Measurements from ENCODE around the gene HID1. TPM values are rescaled to one million over a fixed set of nuclear protein-coding genes. Genes with fewer than 3 reads are reported as not detected.

HID1 gene
- total and polyA plus RNA-seq, 9 of the 15 experiments (the other 6 are each of a cell fraction or from before 2014, with no cell fraction given), result 0.14 to 2.1 (median 0.54) TPM; not detected in 2

DNA sequence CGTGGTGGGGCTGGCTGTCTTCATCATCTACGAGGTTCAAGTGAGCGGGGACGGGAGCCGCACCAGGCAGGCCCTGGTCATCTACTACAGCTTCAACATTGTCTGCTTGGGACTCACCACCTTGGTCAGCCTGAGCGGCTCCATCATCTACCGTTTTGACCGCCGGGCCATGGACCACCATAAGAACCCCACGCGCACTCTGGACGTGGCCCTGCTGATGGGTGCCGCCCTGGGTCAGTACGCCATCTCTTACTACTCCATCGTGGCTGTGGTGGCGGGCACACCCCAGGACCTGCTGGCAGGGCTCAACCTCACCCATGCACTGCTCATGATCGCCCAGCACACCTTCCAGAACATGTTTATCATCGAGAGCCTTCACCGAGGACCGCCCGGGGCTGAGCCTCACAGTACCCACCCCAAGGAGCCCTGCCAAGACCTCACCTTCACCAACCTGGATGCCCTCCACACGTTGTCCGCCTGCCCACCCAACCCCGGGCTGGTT, 42.0 kb downstream of the HID1 start (continued):
- TF ChIP-seq, protein P1, sequence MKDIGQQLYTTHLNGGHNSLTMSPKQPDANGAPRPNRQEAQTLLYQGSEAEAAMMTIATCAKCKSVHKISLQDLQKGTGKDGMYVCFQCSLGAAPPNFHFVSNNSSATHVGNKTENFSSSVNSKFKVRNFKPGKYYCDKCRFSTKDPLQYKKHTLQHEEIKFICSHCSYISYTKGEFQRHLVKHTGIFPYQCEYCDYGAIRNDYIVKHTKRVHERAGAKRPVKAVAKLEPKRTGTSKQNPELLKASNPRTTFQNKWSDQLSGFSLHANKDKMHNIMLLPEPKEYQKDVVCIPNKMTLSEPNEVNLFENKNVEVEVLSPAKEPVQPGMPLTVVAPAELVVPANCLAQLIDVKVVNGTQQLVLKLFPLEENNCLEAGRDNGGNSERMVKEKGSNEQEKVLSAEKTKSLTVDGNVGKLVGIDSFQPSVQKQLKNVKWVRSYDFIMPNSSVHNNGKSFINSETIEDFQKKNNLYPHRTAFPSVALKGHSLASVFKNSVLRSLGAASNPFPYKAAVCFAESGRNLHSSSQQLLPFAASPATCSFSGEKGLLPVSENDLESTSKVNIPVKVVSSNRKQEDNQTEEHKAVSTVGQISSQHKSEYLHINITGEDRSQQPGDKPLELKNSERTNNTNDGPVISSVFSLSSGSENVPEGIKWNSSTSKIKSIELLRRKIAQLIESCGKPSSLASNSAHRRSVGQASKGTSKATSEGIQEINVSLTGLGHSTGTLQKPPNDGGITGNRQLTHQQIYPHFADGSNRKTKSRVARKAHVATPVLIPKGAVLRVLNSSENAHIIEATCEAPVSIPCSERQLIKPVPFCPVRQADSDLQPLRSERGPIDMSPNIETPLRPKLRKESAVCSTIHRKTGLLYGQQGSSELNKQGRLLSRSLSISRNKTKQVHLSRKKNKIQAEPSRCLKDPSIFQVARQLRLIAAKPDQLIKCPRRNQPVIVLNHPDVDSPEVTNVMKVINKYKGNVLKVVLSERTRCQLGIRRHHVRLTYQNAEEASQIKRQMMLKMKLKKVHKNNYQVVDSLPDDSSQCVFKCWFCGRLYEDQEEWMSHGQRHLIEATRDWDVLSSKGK (CRISPR knock-in tag; IDR thresholded peaks at IDR 0.05), result no peak
- TF ChIP-seq, protein P2, sequence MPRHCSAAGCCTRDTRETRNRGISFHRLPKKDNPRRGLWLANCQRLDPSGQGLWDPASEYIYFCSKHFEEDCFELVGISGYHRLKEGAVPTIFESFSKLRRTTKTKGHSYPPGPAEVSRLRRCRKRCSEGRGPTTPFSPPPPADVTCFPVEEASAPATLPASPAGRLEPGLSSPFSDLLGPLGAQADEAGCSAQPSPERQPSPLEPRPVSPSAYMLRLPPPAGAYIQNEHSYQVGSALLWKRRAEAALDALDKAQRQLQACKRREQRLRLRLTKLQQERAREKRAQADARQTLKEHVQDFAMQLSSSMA (CRISPR knock-in tag; IDR thresholded peaks at IDR 0.05), result no peak
- no peak for TF ChIP-seq POU5F1 (IDR thresholded peaks at IDR 0.05; ENCODE audit: borderline replicate concordance, low read depth, low read length, partially characterized antibody)
- no peak for TF ChIP-seq ZKSCAN3 (CRISPR knock-in tag; IDR thresholded peaks at IDR 0.05)

DNA sequence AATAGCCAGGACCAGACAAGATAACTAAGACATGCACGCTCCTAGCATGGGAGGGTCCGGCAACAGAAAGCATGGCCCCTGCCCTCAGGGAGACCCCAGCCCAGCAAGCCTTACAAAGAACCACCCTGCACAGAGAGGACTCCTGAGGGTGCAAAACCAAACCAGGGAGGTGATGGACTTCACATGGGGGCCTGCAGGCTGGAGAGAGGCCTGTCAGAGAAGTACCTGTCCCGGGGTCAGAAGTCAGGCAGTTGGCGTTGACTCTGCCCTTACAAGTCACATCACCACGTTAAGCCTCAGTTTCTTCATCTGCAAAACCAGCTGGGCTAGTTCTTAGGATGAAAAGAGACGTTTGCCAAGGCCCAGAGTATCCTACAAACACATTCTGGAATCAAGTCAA, 43.8 kb downstream of the HID1 start:
- Histone ChIP-seq H3K27me3 (ENCODE audit: control insufficient read depth in 2 of 2, insufficient read depth in 2 of 2, low read length in 2 of 2) (peaks cover 9 to 28% of the 10 kb centered on the region in 2 experiments; a peak in 4 of 5 replicates), H3K79me2 (ENCODE audit: control insufficient read depth, insufficient read depth, low read length) (no peaks in the 10 kb centered on the region), H3K36me3 (ENCODE audit: control insufficient read depth, insufficient read depth, low read length) (no peaks in the 10 kb centered on the region), H3K4me1 (replicated peaks in 1 of 2; ENCODE audit: control insufficient read depth in 2 of 2, insufficient read depth in 2 of 2, low read length in 2 of 2) (peaks cover 21 to 27% of the 10 kb centered on the region in 2 experiments), H3K27ac (ENCODE audit: extremely low read depth, low read depth, low read length) (no peak overlapping the region), H2AFZ (ENCODE audit: low read depth, low read length) (no peak overlapping the region), H3K9ac (ENCODE audit: insufficient read depth in 1 of 2, low read depth in 2 of 2, low read length in 2 of 2) (no peak overlapping the region), H3K4me3 (no peak overlapping the region), H4K20me1 (replicated peaks; ENCODE audit: control insufficient read depth, insufficient read depth, low read length) (no peaks in the 10 kb centered on the region), H3K4me2 (ENCODE audit: insufficient read depth, low read length) (no peak overlapping the region), H3K9me3 (replicated peaks; ENCODE audit: control insufficient read depth, insufficient read depth, low read depth, low read length) (no peaks in the 10 kb centered on the region), H3K9me1 (ENCODE audit: control insufficient read depth, insufficient read depth, low read length) (no peaks in the 10 kb centered on the region)
- ChIA-PET POLR2A (interaction anchor here (0.6 kb wide), 1 partner anchor 10 kb away, joined by 3 read pairs; no protein-coding TSS in a partner anchor), CTCF (ENCODE audit: low intra/inter-chr PET ratio) (no interaction called here)
- TF ChIP-seq, protein P3, sequence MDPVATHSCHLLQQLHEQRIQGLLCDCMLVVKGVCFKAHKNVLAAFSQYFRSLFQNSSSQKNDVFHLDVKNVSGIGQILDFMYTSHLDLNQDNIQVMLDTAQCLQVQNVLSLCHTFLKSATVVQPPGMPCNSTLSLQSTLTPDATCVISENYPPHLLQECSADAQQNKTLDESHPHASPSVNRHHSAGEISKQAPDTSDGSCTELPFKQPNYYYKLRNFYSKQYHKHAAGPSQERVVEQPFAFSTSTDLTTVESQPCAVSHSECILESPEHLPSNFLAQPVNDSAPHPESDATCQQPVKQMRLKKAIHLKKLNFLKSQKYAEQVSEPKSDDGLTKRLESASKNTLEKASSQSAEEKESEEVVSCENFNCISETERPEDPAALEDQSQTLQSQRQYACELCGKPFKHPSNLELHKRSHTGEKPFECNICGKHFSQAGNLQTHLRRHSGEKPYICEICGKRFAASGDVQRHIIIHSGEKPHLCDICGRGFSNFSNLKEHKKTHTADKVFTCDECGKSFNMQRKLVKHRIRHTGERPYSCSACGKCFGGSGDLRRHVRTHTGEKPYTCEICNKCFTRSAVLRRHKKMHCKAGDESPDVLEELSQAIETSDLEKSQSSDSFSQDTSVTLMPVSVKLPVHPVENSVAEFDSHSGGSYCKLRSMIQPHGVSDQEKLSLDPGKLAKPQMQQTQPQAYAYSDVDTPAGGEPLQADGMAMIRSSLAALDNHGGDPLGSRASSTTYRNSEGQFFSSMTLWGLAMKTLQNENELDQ (CRISPR knock-in tag; IDR thresholded peaks at IDR 0.05; ENCODE audit: borderline replicate concordance), result no peak
- TF ChIP-seq RUNX1 (IDR thresholded peaks at IDR 0.05; ENCODE audit: low read depth), result no peak
- TF ChIP-seq ZNF695 (CRISPR knock-in tag; IDR thresholded peaks at IDR 0.05), result no peak
- TF ChIP-seq ILF3 (IDR thresholded peaks at IDR 0.05; ENCODE audit: borderline replicate concordance), result no peak
- TF ChIP-seq TAL1 (IDR thresholded peaks at IDR 0.05), result no peak
- ATAC-seq, result no peak
- no peak for FAIRE-seq
- DNase-seq (ENCODE audit: extremely low read depth in 1 of 4, low spot score in 3 of 4), result no peak
- WGBS (ENCODE audit: insufficient coverage, low coverage, missing lambda C conversion rate), result 36% methylated on average over 6 of the region's 6 CpGs
- no TSS peak for BruUV-seq (replicated peaks)
- in situ Hi-C loops (cut with MboI) (no loop called here), intact Hi-C loops (cut with micrococcal nuclease) (loop anchor here (10.0 kb wide), 1 partner anchor 76 kb away; no protein-coding TSS in a partner anchor)
